HG02623 (cell line): ENCODE measurements around the gene DNTT.

Source experiments
- ATAC-seq: cut with Tn5 transposase; IDR thresholded peaks from one replicate; pipeline ENCODE4 v1.9.1; 2021; ENCODE audit warnings: moderate library complexity; ENCODE audit not compliant: unreplicated experiment

The DNTT gene

DNA sequence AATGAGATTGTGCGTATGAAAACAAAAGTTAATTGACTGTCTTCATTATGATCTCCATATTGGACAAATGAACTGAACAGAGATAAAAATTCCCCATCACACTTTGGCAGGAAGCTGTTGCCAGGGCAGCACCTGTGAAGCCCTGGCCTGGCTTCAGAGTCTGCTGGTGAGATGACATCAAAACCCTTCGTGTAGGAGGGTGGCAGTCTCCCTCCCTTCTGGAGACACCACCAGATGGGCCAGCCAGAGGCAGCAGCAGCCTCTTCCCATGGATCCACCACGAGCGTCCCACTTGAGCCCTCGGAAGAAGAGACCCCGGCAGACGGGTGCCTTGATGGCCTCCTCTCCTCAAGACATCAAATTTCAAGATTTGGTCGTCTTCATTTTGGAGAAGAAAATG is at the start of gene DNTT:
Gene DNTT (plus strand): TSS at position 205 of the 400 bp plus-strand sequence. CDS start 64 bp downstream, at position 269.
- ATAC-seq, result no peak

DNA sequence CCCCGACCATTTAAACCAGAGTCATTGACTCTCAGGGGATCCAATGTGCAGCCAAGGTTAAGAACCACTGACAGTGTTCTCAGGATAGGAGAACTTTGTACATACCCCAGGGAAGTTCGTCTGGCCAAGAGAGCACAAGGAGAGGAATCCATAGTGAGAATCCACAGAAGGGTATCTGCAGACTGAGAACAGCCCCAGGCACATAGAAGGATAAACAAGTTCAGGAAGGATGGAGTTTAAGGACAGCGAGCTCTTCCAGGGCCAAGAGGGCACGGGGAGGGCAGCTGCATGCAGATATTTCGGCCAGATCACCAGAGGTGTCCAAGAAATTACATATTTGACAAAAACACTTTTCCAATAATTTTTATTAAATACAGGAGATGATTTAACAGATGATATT is 49.3 kb upstream of the DNTT start:
- no peak for ATAC-seq

DNA sequence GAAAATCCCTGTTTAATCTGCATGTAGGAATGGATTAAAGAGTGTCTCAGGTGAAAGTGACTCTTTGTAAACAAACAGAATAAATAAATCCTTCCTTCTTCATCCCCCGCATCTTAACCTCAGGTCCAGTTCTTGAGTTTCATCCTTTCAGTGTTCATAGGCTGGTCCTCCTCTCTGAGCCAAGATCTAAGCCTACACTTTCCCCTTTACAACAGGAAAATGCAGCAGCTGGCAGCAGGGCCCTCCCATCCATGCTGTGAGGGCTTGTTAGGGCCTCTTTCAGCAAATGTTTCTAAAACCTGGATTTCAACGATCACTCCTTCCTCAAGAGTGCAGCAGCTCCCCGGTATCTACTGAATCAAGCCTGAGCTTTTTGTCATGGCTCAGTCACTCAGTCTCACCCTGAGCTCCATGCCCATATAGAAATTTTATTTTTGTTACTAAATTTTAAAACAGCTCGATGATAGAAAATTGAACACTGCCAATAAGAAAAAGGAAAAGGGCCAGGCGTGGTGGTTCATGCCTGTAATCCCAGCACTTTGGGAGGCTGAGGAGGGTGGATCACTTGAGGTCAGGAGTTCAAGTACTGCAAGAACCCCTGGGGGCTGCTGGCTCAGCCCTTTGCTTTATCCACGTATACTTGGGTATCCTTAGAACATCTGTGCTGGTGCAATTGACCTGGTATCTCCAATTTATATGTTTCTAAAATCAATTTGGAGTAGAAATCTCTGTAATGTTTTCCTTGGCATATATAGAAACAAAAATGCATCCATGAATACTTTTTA is 48.5 kb upstream of the DNTT start:
- ATAC-seq, result no peak

DNA sequence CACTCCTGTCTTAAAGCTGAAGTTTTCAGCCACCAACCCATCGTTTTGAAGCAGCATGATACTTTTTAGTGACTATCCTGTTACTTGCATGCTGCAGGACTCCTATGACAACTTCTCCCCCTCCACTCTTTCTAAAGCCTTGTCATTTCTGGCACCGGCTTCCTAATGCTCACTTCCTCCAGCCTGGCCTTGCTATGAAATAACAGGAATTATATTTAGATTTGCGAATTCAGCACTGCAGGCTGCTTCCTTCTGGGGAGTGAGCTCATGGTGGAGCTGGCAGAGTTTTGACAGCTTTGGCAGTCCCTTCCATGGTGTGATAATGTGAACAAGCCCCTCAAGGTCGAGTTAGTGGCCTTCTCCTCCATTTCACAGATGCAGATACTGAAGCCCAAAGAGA is 46.3 kb upstream of the DNTT start:
- ATAC-seq, result no peak

DNA sequence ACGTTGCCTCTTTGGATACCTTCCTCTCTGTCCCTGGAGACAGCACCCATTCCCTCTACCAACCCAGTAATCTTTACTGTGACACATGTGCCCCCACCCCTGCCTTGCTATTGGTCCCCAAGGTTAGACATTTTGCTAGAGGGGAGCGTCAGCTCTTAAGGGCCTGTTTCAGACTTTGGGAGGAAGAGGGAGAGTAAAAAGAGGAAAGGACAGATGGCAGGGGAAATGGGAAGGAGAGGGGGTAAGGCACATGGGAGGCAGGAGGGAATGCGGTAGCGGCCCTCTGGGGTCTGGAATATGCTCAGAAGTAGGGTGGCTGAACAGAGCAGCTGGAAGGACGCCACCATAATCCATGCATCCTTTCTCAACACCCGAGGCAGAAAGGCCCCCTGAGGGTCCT is 45.1 kb upstream of the DNTT start:
- ATAC-seq, result no peak

DNA sequence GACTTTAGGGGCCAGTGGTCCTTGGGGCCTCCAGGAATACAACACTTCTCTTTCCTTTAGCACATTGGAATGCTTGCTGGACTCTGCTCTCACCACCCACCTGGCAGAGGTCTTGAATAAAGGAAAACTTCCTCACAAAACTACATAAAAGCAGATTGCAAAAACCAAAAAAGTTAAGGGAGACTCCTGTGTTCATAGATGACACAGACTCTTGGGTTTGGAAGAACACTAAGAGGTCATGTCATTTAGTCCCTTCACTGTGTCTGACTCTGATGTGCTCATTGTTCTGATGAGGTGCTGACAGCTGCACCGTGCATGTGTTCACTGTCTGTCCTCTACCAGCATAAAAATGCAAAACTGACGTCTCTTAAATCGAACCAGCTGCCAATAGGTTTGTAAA is 44.2 kb upstream of the DNTT start:
- no peak for ATAC-seq

DNA sequence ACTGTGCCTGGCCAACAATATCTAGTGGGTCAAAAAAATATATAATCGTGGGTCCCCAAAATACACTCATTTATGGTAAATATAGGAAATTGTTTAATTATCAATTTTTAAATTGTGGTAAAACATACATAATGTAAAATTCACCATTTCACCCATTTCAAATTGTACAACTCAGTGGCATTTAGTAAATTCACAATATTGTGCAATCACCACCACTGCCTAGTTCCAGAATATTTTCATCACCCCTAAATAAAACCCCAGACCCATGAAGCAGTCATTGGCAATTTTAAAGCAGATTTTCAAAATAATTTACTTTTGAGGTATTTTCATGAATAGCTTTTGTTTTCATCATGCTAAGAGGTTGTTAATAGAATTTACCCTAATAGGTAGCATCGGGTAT is 43.1 kb upstream of the DNTT start:
- no peak for ATAC-seq

DNA sequence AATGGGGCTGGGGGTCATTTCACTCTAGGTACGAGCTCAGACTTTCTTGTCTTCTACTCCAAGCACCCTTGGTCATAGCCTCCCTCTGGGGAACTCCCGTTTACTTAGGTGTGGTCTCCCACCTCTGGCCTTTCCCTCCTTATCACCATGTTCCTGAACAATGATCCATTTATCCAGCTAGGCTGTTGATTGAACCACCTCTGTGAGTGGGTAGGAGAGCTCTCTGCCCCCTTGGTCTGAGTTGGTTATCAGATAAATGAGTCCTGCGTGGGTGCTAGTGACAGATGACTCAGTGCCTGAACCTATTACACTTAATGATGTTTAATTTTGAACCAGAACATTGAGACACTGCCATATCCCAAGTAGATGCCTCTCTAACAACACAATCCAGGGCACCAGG is 42.3 kb upstream of the DNTT start:
- ATAC-seq, result no peak

DNA sequence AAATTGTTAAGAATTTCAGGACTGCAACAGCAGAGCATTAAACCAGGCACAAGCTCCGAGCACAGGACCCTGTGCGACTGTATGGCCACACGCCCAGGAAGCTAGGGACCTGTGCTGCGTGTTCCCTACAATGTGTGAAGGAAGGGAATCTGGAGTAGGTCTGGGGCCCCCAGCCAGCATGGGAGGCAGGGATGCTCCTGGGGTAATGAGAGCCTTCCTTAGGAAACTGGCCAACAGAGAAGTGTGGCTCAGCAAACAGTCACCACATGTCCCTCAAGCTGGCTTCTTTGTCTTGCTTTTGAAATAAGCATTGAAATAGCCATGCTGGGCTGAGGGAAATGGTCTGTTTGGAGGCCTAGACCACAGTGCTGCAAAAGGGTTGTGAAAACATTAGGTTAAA is 41.1 kb upstream of the DNTT start:
- ATAC-seq, result no peak

DNA sequence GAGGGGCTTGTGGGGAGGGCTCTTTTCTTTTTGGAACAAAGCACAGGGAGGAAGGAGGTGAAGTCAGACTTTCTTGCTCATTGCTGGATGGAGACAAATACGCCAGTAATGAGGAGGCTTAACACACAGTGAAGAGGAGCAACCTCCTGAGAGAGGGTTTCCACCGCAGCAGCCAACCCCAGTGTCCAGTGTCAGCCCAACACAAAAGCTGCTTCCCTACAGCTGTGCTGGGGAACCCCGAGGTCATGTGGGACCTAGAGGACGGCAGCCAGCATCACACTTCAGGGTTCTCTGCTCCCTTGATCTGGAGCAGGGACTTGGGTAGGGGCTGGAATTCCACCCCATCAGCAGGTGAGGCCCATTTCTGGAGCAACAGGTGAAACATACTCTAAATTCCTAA is 40.6 kb upstream of the DNTT start:
- ATAC-seq, result no peak

DNA sequence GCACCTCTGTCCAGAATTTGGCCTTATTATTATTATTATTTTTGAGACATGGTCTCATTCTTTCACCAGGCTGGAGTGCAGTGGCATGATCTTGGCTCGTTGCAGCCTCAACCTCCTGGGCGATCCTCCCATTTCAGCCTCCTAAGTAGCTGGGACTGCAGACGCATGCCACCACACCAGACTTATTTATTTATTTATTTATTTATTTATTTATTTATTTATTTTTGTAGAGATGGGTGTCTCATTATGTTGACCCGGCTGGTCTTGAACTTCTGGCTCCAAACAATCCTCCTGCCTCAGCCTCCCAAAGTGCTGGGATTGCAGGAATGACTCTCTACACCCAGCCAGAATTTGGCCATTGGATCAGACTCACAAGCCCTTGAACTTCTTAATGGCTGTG is 39.3 kb upstream of the DNTT start:
- no peak for ATAC-seq

DNA sequence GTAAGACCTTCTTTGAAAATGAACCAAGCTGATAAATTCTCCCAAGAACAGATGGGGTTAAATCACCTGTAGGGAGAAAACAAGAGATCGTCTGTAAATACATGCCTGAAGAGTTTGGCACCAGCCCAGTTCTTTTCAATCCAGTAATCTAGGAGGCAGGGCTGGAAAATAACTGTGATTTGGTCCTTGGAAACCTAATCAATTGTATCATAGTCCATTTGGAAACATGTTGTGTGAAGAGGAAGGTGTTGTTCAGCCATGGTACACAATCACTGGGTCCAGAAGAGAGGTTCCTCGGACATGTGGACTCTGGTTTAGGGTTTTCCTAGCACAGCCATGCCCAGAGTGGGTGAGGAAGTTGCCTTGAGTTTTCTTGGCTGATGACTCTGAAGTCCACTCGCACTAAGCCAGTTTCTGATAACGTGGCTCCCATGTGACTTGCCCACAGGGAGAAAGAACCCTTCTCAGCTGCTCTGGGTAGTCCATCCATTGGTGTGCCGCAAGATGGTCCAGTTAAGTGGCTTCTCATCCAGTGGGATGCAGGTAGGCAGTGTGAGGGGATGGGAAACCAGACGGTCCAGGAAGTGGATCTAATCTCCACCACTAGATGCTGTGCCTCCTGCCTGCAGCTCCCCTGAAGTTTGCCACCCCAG is 38.0 kb upstream of the DNTT start:
- no peak for ATAC-seq

DNA sequence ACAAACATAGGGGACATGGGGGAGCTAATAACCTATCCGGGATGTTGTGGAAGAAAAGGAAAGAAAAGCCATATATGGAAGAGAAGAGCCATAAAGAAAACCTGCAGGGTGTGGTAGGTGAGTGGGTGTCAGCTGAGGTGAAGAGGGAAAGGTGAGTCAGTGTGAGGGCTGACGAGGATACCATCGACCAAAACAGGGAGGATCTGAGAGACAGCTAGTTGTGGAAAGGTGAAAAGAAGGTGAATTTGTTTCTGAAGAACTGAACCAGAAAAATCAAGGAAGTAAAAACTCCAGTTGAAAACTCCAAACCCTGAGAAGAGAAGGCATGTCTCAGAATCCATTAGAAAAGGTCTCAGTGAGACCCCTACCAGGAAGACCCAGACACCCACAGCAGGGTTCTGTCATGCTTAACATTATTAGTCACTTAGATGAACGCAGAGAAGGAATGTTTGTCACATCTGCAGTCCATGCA is 37.0 kb upstream of the DNTT start:
- no peak for ATAC-seq

DNA sequence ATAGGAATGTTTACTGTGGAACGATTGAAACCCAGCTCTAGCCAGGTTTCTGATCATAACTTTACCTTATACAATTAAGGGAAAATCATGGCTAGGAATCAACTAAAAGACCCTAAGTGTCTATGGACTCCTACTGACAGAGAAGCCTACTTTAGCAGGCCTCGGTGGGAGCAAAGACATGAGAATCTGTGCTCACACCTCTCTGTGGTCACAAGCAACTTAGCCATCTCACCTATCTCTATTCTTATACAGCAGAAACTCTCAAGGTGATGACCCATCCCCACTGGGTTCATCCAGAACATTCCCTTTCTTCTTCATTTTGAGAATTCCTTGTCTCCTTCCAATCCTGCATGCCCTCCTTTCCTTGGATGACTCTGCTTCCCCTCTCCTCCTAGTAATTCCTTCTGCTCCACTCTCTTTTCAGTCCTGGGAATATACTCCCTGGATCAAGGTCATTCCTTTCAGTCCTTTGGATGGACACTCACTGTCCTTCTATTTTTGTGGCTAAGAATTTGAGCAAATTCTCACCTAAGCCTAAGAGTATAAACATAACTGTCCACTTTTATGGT is 35.8 kb upstream of the DNTT start:
- ATAC-seq, result no peak

DNA sequence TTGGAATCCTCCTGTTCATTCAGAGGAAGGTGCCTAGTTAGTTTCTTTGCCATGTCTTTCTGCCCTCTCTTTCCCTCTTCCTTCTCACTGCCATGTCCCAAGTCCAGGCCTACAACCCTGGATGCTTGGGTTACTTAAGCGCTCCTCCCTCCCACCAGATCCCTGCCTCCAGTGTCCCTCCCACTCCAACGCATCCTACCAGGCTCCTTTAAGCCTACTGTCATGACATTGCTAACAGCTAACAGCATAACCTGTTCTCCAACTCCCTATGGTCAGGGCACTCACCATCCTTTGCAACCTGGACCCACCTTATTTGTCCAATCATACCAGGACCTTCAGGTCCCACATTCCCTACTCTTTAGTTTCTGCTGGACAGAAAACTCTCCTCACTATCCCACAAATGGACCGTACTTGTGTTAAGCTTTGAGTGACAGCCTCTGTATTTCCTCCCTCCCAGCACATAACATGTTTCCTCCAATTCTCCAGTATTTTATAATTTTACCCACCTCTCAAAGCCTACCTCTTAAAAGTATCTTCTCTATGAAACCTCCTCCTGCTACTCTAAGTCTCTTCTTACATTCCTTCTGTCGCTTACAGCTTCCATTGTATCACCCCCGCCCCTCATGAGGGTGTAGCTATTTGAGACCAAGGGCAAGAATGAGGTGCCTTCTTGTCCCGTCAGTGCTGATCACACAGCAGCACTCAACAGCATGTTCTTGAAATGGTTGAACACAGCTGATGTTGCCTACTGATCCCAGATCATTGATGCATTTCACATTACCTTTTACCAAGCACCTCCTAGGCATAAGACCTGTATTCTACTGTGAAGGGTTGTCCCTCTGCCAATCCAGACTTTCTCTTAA is 34.6 kb upstream of the DNTT start:
- no peak for ATAC-seq

DNA sequence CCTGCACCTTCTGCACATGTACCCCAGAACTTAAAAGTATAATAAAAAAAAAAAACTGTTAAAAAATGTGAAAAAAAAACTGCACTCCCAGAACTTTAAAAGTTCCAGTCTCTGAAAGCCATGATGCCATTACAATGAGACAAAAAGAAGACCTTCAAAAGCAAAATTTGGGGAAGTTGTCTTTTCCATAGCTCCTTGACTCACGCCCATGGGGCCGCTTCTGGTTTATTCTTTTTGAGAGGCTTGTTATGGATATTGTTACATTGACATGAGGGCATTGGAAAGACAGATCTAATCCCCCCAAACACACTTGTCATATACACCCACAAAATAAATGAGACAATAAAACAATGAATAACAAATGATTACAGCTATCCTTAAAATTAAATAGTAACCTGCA is 33.7 kb upstream of the DNTT start:
- ATAC-seq, result no peak

DNA sequence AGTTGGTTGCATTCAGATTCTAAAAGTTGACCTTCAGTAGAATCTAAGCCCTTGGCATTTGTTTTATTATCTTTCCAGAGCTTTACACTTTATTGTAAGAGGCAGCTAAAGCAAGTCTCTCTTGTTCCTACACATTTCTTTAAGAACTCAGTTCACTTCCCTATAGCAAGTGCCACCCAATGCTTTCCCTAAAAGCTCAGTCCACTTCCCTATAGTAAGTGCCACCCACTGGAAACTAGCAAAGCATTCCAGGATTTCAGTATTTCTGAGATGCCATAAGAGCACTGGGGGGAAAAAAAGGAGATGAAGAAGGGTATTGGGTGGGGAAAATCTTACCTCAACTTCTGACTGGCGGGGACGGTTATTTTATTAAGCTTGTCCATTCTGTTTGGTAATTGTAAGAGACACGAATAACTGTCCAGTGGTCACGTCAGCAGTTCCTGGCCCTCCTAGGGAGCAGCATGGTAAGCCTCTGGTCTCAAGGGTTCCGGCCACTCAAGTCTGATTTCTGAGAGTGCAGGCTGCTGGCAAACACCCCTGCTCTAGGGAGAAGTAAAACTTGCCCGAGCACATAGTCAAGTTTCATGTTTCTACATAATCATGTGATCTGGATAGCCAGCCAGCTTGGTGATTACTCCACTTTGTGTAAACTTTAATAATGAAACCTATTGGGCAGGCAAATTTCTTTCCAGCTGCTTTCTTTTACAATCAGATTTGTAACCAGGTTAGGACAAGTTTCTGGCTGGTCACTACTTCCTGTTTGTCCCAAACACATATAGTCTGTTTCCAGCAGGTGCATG is 33.0 kb upstream of the DNTT start, which contains the start of gene BLNK:
Gene BLNK (minus strand): TSS at position 554 of the 800 bp plus-strand sequence. CDS start 171 bp downstream, at position 383.
- ATAC-seq, result peak; percentile 63

DNA sequence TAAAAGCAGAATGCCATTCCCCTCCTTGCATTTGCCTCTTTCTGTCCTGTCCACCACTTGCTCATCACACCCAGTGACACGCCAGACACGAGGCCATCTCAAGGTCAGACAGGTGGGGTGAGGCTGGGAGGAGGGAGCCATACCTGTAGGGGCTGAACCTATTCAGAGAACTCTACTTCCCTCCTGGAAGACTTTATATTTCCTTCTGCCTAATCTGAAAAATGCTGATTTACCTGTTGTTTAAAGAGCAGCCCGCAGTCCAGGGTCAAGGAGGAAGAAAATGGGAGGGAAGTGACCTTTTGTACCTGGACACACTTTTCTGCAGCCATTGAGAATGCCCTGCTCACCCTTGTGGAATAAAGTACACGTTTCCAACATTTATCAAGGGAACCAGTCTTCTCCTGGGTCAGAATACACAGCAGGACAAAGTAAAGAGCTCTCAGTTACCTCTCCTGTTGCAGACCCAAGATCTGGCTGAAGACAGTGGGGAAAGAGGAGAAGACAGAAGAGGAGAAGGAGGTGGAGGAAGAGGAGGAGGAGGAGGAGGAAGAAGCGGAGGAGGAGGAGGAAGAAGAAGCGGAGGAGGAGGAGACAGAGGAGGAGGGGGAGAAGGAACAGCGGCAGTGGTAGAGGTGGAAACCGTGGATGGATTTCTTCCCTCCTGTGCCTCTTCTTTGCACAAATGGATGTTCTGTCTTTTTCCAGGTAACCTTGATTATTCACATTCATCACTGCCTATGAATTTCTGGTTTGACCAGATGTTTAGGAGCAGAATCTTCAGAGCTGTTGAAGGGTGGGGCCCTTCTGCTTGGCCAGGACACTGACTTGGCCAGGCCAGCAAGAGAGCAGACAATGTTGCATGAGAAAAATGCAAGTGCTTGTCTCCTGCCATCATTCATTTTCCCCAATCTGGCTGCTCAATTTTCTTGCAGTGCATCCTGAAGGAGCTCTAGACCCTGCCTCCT is 31.6 kb upstream of the DNTT start:
- ATAC-seq, result no peak
